Activated naive CD4-positive, alpha-beta T cell treated with anti-CD3 and anti-CD28 coated beads for 36 hours (primary cell): ENCODE measurements around the gene ZKSCAN5. TPM values are rescaled to one million over a fixed set of nuclear protein-coding genes. Genes with fewer than 3 reads are reported as not detected.
"Not testable (repeated sequence)": the region's sequence is repeated elsewhere in the genome, so short reads cannot be mapped to it uniquely, and the experiment has no call there.

ENCODE experiments used
- CTCF ChIA-PET: fragments of 350-600 bp; sonication (Branson Sonifier 250); formaldehyde crosslinking; loops from one replicate; lab custom pipeline; 2021; ENCODE audit warnings: antibody characterized with exemption; lab: Charles Lee
- DNase-seq: peaks from one replicate; pipeline ENCODE4 v3.0.0-alpha.2; 2020
- H3K27ac Mint-ChIP-seq: one replicate; pipeline ENCODE4 v1.8.0; 2021; ENCODE audit warnings: mild to moderate bottlenecking, mixed read lengths
- H3K27me3 Mint-ChIP-seq: one replicate; pipeline ENCODE4 v1.8.0; 2021; ENCODE audit warnings: low read depth, mixed read lengths
- H3K36me3 Mint-ChIP-seq: one replicate; pipeline ENCODE4 v1.8.0; 2021; ENCODE audit warnings: low read depth, mixed read lengths
- H3K4me1 Mint-ChIP-seq: one replicate; pipeline ENCODE4 v1.8.0; 2021; ENCODE audit warnings: low read depth, mixed read lengths
- H3K4me3 Mint-ChIP-seq: one replicate; pipeline ENCODE4 v1.8.0; 2021; ENCODE audit warnings: mild to moderate bottlenecking, moderate library complexity, mixed read lengths
- H3K9me3 Mint-ChIP-seq: one replicate; pipeline ENCODE4 v1.8.0; 2021; ENCODE audit warnings: mixed read lengths
- intact Hi-C: fragments of 100-400 bp; cut with micrococcal nuclease; formaldehyde crosslinking; loops from one replicate; pipeline ENCODE4 v1.15.1; 2023
- total RNA-seq, 2 experiments: library from RNA; stranded (reverse); gene quantifications; one replicate each; pipeline ENCODE4 v1.2.3, GENCODE V29; 2021

ZKSCAN5 gene
- total RNA-seq, 2 experiments from 2014 or later, result 7.2 to 8.0 TPM

DNA sequence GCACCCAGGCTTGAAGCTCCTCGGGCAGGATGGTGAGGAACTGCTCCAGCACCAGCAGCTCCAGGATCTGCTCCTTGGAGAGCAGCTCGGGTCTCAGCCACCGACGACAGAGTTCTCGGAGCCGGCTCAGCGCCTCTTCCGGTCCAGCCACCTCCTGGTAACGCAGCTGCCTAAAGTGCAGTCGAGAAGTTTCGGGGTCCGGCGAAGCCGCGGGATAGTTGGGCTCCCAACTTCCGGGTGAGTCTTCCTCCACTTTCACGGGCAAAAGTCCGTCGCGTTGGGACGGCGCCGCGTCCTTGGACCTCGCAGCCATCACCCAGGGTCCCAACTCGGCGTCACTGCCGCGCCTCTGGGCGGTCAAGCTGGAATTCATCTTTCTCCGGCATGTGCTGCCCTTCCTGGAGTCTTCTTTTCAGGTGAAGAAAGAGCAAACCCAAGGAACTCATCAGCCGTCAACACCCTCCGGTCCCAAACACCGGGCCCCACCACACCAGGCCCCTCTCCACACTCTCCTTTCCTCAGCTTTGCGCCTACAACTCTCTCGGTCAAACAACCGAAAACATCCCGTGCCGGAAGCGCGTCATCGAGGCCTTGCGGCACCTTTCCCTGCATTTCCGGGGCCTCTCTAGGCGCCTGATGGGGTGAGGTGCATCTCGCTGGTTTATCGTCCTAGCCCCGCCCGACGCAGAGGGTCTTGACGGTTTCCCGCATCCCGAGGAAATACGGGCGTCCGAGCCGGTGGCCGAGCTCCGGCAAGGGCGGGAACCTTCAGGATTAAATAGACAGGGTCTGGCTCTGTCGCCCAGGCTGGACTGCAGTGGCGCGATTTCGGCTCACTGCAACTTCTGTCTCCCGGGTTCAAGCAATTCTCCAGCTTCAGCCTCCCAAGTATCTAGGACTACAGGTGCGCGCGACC, 4.5 kb upstream of the ZKSCAN5 start, which contains the start of gene ZNF394:
Gene ZNF394, minus strand, starts transcription at position 561 of the 916 bp plus-strand sequence. Its CDS starts 188 bp downstream, at position 373.
- intact Hi-C loops, result loop anchor here (1.0 to 5.0 kb wide), 4 partner anchors 28 to 522 kb away; partner anchors contain the start of genes FAM200A, ZNF789 and ZSCAN25

DNA sequence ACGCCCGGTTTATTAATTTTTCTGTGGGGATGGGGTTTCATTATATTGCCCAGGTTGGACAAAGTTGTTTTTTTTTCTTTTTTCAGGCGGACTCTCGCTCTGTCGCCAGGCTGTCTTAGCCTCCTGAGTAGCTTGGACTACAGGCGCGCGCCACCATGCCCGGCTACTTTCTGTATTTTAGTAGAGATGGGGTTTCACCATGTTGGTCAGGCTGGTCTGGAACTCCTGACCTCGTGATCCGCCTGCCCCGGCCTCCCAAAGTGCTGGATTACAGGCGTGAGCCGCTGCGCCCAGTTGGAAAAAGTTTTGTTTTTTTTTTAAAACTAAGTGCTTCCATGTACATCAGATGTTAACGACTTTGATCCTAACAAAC, 3.8 kb upstream of the ZKSCAN5 start:
- H3K27me3 Mint-ChIP-seq, result no peaks in the 10 kb centered on the region
- DNase-seq, result no peak
- intact Hi-C loops, result loop anchor here (1.0 to 5.0 kb wide), 3 partner anchors 52 to 522 kb away; partner anchors contain the start of genes FAM200A and ZSCAN25
- CTCF ChIA-PET, result interaction anchor here (0.5 to 0.8 kb wide), 2 partner anchors 15 to 435 kb away, joined by 3 to 6 read pairs; no protein-coding TSS in a partner anchor
- H3K27ac Mint-ChIP-seq, result peak overlapping the region; percentile 99
- no peaks in the 10 kb centered on the region for H3K9me3 Mint-ChIP-seq
- peak overlapping the region; percentile 99 for H3K4me3 Mint-ChIP-seq
- peaks cover 26% of the 10 kb centered on the region for H3K4me1 Mint-ChIP-seq
- H3K36me3 Mint-ChIP-seq, result peaks cover 29% of the 10 kb centered on the region

More for the DNA sequence above, 4.5 kb upstream of the ZKSCAN5 start, which contains the start of gene ZNF394:
- Mint-ChIP-seq H3K36me3 (peaks cover 35% of the 10 kb centered on the region), H3K4me1 (peaks cover 23% of the 10 kb centered on the region), H3K9me3 (no peaks in the 10 kb centered on the region), H3K27me3 (no peaks in the 10 kb centered on the region), H3K4me3 (peak within 1 kb of the TSS; percentile 99), H3K27ac (peak within 1 kb of the TSS; percentile 99)
- DNase-seq, result peak; percentile 94
- CTCF ChIA-PET, result interaction anchor here (0.8 kb wide), 1 partner anchor 14 kb away, joined by 3 read pairs; no protein-coding TSS in a partner anchor

DNA sequence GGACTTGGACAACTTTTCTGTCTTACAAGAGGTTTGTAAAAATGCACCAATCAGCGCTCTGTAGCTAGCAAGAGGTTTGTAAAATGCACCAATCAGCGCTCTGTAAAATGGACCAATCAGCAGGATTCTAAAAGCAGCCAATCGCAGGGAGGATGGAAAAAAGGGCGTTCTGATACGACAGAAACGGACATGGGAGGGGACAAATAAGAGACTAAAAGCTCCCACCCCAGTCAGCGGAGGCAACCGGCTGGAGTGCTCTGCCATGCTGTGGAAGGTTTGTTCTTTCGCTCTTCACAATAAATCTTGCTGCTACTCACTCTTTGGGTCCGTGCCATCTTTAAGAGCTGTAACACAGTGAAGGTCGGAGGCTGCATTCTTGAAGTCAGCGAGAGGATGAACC, 3.2 kb upstream of the ZKSCAN5 start:
- intact Hi-C loops, result loop anchor here (5.0 kb wide), 1 partner anchor 521 kb away; no protein-coding TSS in a partner anchor
- H3K4me1 Mint-ChIP-seq, result peaks cover 30% of the 10 kb centered on the region
- H3K27ac Mint-ChIP-seq, result peak overlapping the region; percentile 99
- not testable (repeated sequence) for H3K27me3 Mint-ChIP-seq, DNase-seq, H3K9me3 Mint-ChIP-seq
- peaks cover 25% of the 10 kb centered on the region for H3K36me3 Mint-ChIP-seq
- CTCF ChIA-PET, result interaction anchor here (0.5 to 1.0 kb wide), 3 partner anchors 10 to 434 kb away, joined by 3 to 6 read pairs (median 3); no protein-coding TSS in a partner anchor
- peak overlapping the region; percentile 99 for H3K4me3 Mint-ChIP-seq

DNA sequence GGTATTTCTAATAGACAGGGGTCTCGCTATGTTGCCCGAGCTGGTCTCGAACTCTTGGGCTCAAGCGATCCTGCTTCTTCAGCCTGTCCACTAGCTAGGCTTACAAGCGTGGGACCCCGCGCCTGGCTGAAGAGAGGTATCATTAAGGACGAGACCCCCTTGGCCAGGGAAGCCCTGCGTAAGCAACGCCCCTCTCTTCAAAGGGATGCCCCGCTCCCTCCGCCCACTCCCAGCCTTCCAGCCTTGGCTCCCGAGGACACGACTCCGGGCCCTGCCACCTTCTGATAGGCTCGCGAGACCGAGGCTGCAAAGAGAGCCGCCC, 220 bp upstream of the ZKSCAN5 start:
- Mint-ChIP-seq H3K27me3 (no peaks in the 10 kb centered on the region), H3K4me1 (peaks cover 24% of the 10 kb centered on the region), H3K27ac (peak overlapping the region; percentile 98), H3K9me3 (no peaks in the 10 kb centered on the region), H3K36me3 (peaks cover 12% of the 10 kb centered on the region), H3K4me3 (peak overlapping the region; percentile 87)
- intact Hi-C loops, result loop anchor here (1.0 to 5.0 kb wide), 7 partner anchors 32 to 518 kb away; partner anchors contain the start of genes BUD31, CPSF4, PDAP1 and PTCD1
- DNase-seq, result no peak
- CTCF ChIA-PET, result interaction anchor here (0.9 to 2.6 kb wide), 4 partner anchors 22 to 191 kb away, joined by 3 to 5 read pairs (median 3); partner anchors contain the start of gene ZNF655

DNA sequence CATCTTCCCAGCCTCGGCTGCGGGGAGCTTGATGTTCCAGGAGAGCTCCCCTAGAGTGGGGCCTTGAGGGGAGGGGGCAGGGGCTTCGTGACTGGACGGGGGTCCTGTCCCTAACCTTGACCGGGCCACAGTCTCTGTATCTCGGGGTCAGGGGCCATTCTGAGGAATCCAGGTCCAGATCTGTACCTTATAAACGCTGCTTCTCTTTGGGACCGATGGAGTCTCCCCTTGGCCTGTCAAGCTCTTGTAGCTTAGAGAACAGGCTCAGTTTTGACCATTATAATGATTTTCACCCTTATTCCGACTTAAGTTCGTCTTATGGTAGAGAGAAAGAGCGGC, 831 bp downstream of the ZKSCAN5 start:
- H3K4me3 Mint-ChIP-seq, result peak overlapping the region; percentile 87
- CTCF ChIA-PET, result interaction anchor here (1.2 to 2.6 kb wide), 2 partner anchors 52 to 414 kb away, joined by 3 to 5 read pairs; partner anchors contain the start of genes TRIM4 and ZNF655
- H3K36me3 Mint-ChIP-seq, result peaks cover 6% of the 10 kb centered on the region

DNA sequence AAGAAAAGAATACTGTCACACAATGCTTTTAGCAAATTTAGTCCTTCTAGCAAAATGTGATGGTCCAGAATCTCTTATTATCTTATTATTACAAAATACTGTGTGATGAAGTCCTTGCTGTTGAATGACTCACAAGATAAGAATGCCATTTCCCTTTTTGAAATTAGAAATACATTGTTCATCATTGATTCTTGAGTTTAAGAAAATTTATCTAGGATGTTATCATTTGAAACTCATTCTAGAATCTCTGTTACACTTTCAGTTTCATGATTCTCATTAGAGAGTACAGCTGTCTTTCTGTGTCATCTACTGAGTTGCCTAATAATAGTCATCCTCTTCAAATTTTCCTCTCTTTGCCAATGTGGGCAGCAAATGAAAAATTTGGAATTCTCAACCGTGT, 9.6 kb downstream of the ZKSCAN5 start:
- CTCF ChIA-PET, result interaction anchor here (1.1 kb wide), 1 partner anchor 11 kb away, joined by 5 read pairs; no protein-coding TSS in a partner anchor

More for the DNA sequence above, 831 bp downstream of the ZKSCAN5 start:
- H3K4me1 Mint-ChIP-seq, result peaks cover 26% of the 10 kb centered on the region
- no peaks in the 10 kb centered on the region for H3K27me3 Mint-ChIP-seq
- no peak for DNase-seq
- no peaks in the 10 kb centered on the region for H3K9me3 Mint-ChIP-seq
- intact Hi-C loops, result loop anchor here (1.0 to 2.0 kb wide), 4 partner anchors 47 to 414 kb away; partner anchors contain the start of genes BUD31, CPSF4, FAM200A and PDAP1
- H3K27ac Mint-ChIP-seq, result peak overlapping the region; percentile 98

DNA sequence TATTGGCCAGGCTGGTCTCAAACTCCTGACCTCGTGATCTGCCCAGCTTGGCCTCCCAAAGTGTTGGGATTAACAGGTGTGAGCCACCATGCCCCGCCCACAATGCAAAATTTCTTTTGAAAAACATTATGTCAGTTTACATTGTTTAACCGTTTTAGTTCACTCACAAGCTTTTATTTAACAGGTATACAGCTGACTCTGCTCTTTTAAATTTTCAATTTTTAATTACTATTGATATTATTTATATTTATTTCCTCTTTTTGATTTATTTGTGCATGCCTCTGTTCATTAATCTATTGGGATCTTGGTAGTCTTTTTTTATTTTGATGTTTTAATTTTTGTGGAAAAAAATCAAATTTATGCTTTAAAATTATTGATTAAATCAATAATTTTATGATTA, 16.9 kb downstream of the ZKSCAN5 start:
- no peaks in the 10 kb centered on the region for H3K9me3 Mint-ChIP-seq
- no peak for DNase-seq
- H3K4me3 Mint-ChIP-seq, result no peak overlapping the region
- no peaks in the 10 kb centered on the region for H3K27me3 Mint-ChIP-seq
- no peaks in the 10 kb centered on the region for H3K4me1 Mint-ChIP-seq
- H3K27ac Mint-ChIP-seq, result no peak overlapping the region
- CTCF ChIA-PET, result interaction anchor here (0.7 to 1.6 kb wide), 2 partner anchors 11 to 422 kb away, joined by 3 read pairs; no protein-coding TSS in a partner anchor
- intact Hi-C loops, result loop anchor here (10.0 kb wide), 1 partner anchor 473 kb away; no protein-coding TSS in a partner anchor
- H3K36me3 Mint-ChIP-seq, result peaks cover 13% of the 10 kb centered on the region

More for the DNA sequence above, 9.6 kb downstream of the ZKSCAN5 start:
- Mint-ChIP-seq H3K4me1 (peaks cover 10% of the 10 kb centered on the region), H3K36me3 (peaks cover 15% of the 10 kb centered on the region), H3K9me3 (no peaks in the 10 kb centered on the region), H3K27ac (no peak overlapping the region), H3K4me3 (no peak overlapping the region), H3K27me3 (no peaks in the 10 kb centered on the region)
- intact Hi-C loops, result no loop called here
- DNase-seq, result no peak

DNA sequence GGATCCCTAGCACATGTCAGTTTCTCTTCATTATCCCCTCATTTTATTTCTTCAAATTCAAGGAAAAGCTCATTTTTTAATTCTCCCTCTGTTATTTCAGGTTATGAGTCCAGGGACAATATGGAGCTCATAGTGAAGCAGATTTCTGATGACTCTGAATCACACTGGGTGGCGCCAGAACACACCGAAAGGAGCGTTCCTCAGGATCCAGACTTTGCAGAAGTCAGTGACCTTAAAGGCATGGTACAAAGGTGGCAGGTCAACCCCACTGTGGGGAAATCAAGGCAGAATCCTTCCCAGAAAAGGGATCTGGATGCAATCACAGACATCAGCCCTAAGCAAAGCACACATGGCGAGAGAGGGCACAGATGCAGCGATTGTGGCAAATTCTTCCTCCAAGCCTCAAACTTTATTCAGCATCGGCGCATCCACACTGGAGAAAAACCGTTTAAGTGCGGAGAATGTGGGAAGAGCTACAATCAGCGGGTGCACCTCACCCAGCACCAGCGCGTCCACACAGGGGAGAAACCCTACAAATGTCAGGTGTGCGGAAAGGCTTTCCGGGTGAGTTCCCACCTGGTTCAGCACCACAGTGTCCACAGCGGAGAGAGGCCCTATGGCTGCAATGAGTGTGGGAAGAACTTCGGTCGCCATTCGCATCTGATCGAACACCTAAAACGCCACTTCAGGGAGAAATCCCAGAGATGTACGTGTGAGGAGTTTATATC, 21.4 kb downstream of the ZKSCAN5 start:
- Mint-ChIP-seq H3K4me3 (no peak overlapping the region), H3K9me3 (peaks cover 19% of the 10 kb centered on the region), H3K27ac (no peak overlapping the region), H3K36me3 (peaks cover 44% of the 10 kb centered on the region), H3K4me1 (no peaks in the 10 kb centered on the region), H3K27me3 (no peaks in the 10 kb centered on the region)
- CTCF ChIA-PET, result interaction anchor here (0.5 to 1.5 kb wide), 19 partner anchors 8 to 442 kb away, joined by 3 to 6 read pairs (median 3); partner anchors contain the start of genes ZKSCAN5 and ZNF655
- intact Hi-C loops, result loop anchor here (1.0 to 10.0 kb wide), 2 partner anchors 311 to 469 kb away; no protein-coding TSS in a partner anchor
- DNase-seq, result peak; percentile 64

DNA sequence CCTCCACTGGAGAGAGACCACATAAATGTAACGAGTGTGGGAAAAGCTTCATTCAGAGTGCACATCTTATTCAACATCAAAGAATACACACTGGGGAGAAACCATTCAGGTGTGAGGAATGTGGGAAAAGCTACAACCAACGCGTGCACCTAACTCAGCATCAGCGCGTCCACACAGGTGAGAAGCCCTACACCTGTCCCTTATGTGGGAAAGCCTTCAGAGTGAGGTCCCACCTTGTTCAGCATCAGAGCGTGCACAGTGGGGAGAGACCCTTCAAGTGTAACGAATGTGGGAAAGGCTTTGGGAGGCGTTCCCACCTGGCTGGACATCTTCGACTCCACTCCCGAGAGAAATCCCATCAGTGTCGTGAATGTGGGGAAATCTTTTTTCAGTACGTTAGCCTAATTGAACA, 26.9 kb downstream of the ZKSCAN5 start:
- no peaks in the 10 kb centered on the region for H3K27me3 Mint-ChIP-seq
- no peaks in the 10 kb centered on the region for H3K4me1 Mint-ChIP-seq
- DNase-seq, result peak; percentile 9
- peaks cover 66% of the 10 kb centered on the region for H3K36me3 Mint-ChIP-seq
- no peak overlapping the region for H3K4me3 Mint-ChIP-seq
- CTCF ChIA-PET, result interaction anchor here (0.7 to 0.9 kb wide), 2 partner anchors 10 to 147 kb away, joined by 3 read pairs; no protein-coding TSS in a partner anchor
- H3K9me3 Mint-ChIP-seq, result peaks cover 48% of the 10 kb centered on the region
- no peak overlapping the region for H3K27ac Mint-ChIP-seq
- intact Hi-C loops, result no loop called here

DNA sequence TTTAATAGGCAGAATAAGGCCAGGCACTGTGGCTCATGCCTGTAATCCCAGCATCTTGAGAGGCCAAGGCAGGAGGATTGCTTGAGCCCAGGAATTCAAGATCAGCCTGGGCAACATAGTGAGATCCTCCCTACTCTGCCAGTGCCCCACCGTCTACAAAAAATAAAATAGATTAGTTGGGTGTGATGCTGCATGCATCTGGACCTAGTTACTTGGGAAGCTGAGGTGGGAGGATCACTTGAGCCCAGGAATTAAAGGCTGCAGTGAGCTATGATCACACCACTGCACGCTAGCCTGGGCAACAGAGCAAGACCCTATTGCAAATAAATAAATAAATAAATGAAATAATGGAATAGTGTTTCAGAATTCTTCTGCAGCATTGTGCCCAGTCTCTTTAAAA, 31.2 kb downstream of the ZKSCAN5 start:
- Mint-ChIP-seq H3K36me3 (peaks cover 41% of the 10 kb centered on the region), H3K27ac (no peak overlapping the region), H3K9me3 (peaks cover 42% of the 10 kb centered on the region), H3K4me3 (no peak overlapping the region), H3K27me3 (no peaks in the 10 kb centered on the region), H3K4me1 (no peaks in the 10 kb centered on the region)
- no peak for DNase-seq
- CTCF ChIA-PET, result interaction anchor here (0.7 kb wide), 1 partner anchor 12 kb away, joined by 5 read pairs; no protein-coding TSS in a partner anchor
- intact Hi-C loops, result no loop called here

DNA sequence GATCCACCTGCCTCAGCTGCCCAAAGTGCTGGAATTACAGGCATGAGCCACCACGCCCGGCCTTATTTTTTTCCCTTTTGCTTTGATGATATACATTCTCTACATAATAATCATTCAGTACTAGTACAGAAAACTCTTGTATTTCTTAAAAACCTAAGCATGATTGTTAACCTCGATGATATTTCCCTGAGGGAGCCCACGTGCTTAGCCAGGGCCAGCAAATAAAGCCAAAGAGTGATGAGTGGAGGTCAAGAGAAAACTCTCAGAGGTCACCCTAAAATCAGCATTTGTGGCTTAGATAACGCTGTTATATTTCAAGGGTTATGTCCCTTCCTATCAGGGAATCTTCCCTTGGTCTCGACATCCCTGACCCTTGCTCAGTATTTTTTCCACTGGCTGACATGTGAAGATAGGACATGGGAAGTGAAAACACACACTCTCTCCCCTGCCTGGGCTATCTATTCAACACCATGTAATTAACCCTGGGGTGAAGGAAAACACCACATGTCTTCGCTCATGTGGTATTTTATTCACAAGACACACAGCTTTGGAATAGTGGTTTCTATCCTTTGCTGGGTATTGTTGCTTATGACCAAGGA, 34.9 kb downstream of the ZKSCAN5 start:
- CTCF ChIA-PET, result interaction anchor here (0.8 kb wide), 1 partner anchor 13 kb away, joined by 3 read pairs; no protein-coding TSS in a partner anchor
- no peak for DNase-seq
- Mint-ChIP-seq H3K4me3 (no peak overlapping the region), H3K9me3 (peaks cover 22% of the 10 kb centered on the region), H3K36me3 (peaks cover 15% of the 10 kb centered on the region), H3K4me1 (no peaks in the 10 kb centered on the region), H3K27me3 (no peaks in the 10 kb centered on the region), H3K27ac (no peak overlapping the region)
- intact Hi-C loops, result no loop called here
